Eye (tissue), 1 donor: ENCODE data around the gene GM2A.

Experiments
- DNase-seq: peaks from one replicate; pipeline ENCODE4 v3.0.0-alpha.2; 2015

GM2A gene

GRCh38 chr5:151252762-151253604, at the start of gene GM2A:
TSS of gene GM2A (plus strand) at chr5:151253185. CDS start at chr5:151253217, 32 bp downstream.
- peak; percentile 99 for DNase-seq

DNA sequence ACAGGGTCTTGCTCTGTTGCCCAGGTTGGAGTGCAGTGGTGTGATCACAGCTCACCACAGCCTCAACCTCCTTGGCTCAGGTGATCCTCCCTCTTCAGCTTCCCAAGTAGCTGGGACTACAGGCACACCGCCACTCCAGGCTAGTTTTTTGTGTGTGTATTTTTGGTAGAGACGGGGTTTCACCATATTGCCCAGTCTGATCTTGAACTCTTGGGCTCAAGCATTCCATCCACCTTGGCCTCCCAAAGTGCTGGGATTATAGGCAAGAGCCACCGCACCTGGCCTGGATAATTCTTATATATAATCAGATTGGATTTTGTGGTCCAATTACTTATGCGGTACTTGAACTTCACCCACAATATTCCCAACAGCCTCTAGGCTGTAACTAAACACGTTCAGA, 48.9 kb upstream of the GM2A start:
- no peak for DNase-seq

DNA sequence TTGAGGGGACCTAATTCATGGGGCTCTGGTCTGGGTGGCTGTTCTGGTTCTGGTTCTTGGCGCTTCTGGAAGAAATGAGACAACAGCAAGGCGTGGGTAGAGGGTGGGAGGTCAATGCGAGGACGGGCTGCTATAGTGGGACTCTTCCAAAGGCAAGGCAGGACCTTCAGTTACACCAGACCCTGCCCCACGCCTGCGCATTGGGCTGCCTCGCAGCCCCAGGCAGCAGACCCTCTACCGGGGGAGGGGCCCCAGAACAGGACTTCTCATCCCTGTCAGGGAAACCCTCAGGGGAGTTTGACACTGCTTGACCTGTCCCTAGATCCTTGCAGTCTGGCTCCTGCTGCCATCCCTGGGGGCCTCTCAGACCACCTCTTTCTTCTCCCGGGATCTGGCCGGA, 47.6 kb upstream of the GM2A start:
- no peak for DNase-seq

GRCh38 chr5:151208481-151208914, 44.5 kb upstream of the GM2A start:
- DNase-seq = no peak

DNA sequence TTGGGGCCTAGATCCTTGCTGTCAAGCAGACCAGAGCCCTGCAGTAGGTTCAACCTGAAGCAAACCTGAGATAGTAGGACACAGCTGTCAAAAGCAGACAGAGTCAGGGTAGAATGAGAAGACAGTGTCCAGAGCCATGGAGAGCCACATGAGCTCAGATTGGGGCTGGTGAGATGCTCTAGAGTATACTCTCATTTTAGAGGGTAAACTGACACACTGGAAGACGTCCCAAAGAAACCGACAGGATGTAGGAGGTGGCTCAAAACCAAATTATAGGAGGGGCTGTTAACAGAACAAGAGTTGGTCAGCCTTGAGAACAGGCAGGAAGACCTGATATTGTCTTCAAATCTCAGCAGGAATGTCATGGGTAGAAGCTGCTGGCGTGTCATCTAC, 40.6 kb upstream of the GM2A start:
- DNase-seq = no peak

GRCh38 chr5:151213803-151214613, 39.0 kb upstream of the GM2A start:
- peak; percentile 2 for DNase-seq

DNA sequence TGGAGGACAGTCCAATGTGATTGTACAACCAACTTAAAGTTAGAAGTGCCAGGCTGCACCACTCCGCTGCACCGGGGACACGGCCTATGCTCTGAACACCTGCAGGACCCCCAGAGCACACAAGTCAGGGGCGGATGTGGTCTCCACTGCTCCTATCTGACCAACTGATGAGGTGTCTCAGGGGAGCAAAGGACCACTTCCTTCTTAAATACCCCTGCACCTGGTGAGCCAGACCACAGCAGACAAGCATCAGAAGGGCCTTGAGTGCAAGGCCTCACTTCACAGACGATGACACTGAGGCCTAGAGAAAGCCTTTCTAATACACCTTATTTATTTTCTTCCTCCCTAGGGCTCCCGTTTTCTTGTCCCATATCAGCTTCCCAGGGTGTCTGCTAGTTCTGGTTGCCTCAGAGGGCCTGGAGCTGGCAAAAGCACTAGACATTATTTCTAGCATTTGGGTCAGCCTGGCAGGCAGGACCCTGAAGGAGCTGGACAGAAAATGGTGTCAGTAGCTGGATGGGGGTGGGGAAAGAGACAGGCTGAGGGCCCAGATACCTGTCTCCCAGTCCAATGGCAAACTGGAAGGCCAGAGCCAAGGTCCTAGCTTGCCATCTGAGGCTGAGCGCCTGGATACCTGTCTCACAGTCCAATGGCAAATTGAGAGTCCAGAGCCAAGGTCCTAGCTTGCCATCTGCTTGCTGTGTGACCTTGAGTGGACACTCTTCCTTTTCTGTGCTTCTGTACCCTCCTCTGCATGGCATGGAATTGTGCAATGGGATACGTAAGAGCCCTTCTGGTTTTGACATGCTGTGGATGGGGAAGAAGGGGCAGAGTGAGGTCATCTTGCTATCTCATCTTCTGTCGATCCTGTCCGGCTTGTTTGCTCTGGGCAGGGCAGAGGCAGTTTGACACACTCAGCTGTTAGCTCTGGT, 38.1 kb upstream of the GM2A start:
- DNase-seq = no peak

GRCh38 chr5:151215546-151215880, 37.5 kb upstream of the GM2A start:
- DNase-seq = no peak

GRCh38 chr5:151216781-151217180, 36.2 kb upstream of the GM2A start:
- DNase-seq = no peak

GRCh38 chr5:151218177-151218576, 34.8 kb upstream of the GM2A start:
- no peak for DNase-seq

GRCh38 chr5:151219138-151219537, 33.8 kb upstream of the GM2A start:
- DNase-seq = no peak

DNA sequence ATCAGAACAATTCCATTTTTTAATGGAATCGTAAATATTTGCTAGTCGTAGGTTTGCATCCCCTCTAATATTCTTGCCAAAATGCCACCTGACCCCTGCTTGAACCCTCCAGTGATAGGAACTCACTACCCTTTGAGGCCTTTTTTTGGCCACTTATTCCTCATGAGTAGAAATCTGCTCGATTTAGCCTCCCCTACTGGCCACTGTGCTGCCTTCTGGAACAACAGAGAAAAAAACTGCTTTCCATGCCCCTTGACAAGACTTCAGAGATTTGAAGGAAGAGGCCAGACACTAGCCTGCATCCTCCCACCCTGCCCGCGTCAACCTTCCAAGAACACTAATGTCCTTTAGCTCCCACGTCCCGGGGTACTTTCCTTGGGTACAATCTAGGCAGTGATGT, 33.2 kb upstream of the GM2A start:
- DNase-seq = no peak

DNA sequence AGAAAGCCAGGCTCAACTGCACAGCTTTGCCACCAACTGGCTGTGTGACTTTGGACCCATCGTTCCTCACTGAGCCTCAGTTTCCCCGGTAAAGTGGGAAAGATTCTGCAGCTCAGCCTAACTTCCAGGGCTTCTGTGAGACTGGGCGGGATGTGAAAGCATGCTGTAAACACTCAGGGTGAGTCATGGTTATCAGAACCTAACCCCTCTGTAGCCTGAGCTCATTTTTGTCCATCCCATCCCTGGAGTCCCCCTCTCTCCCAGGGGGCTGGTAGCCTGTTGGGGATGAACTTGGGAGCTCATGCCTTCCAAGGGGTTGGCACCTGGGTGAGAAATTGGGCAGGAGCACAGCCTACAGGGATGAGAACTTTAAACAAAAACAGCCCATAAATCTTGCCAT, 31.4 kb upstream of the GM2A start:
- no peak for DNase-seq

DNA sequence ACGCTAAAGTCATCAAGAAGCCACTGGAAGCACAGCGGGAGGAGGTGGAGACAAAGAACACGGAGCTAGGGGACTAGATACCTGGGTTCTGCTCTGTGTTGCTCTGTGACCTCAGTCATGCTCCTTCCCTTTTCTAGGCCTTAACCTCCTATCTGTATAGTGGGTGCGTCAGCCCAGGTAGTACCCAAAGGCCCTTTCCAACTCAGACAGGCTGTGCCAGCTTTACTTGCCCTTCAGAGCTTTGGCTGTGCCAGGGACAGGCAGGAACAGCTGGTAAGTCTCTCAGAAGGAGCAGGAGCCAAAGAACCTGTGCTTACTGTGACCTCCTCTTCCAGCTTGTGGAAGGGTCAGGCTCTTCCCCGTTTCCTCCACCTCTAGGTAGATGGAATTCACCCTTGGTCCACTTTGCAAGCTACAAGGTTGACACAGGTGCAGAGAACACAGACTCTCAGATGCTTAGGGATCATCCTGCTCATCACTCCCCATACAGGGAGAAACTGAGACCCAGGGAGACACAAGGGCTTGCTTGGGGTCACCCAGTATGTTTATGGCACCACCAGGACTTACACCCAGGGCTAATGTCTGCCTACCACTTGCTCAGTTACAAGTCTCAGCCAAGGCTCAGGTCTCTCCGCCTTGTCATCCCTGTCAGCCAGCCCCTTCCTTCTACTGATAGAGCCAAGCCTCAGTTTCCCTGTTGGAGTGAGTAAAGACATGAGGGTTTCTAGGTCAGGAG, 30.8 kb upstream of the GM2A start:
- DNase-seq = no peak

GRCh38 chr5:151222790-151223446, 30.1 kb upstream of the GM2A start:
- no peak for DNase-seq

- DNase-seq = peak; percentile 88
Observed at GRCh38 chr5:151223447-151224264, 29.3 kb upstream of the GM2A start, which contains the start of gene CCDC69. TSS of gene CCDC69 (minus strand) at chr5:151224092. CDS start at chr5:151223970, 122 bp downstream.

- no peak for DNase-seq
Observed at GRCh38 chr5:151224372-151224771, 28.6 kb upstream of the GM2A start.

DNA sequence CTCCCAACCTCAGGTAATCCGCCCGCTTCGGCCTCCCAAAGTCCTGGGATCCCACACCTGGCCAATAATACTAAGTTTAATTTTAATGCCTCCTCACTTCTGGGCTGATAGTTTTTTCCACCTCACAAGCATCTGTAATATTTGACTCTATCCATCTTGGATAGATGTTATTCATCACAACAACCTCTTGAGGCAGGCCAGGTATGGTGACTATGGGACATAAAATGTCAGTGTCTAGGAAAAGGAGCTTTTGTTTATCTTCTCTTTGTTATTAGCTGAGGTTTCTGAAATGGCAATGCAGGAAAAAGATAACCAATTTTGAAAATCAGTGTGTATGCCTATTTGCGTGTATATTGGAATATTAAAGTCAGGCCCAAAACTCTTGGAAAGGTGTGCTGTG, 27.9 kb upstream of the GM2A start:
- no peak for DNase-seq

GRCh38 chr5:151225475-151225874, 27.5 kb upstream of the GM2A start:
- DNase-seq = no peak

DNA sequence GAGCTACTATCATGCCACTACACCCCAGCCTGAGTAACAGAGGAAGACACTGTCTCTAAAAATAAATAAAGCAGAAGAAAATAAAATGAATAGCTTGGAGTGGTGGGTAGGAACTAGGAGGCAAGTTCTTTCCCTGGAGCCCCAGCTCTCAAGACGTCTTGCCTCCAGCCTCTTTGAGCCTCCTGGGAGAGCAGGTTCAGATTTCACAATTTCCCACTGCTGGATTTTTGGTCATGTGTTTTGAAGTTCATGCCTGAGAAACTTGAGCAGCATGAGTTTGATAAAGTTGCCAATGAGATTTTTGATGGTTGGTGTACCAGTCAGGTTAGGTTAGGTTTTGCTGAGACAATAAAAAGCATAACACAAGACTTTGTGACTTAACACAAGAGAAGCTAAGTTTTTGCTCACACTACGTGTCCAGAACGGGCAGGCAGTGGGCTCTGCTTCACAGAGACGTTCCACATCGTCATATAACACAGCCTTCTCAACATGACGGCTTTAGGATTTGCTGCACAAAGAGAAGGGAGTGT, 25.0 kb upstream of the GM2A start:
- DNase-seq = no peak
